Liver (tissue), 3 donors: ENCODE data around the gene LAPTM4A.
"Not testable (repeated sequence)": the region's sequence is repeated elsewhere in the genome, so short reads cannot be mapped to it uniquely, and the experiment has no call there.

Experiments
- GABPA ChIP-seq, 2 donors: IDR thresholded peaks in 1 of 2; conservative IDR thresholded peaks in 1 of 2; 2 replicates each; pipeline ENCODE4 v1.6.1; 2016; ENCODE audit warnings: antibody characterized with exemption in 2 of 2, mild to moderate bottlenecking in 1 of 2, moderate library complexity in 1 of 2
- JUND ChIP-seq, 2 donors: IDR thresholded peaks; 2 replicates each; pipeline ENCODE4 v1.6.1; 2016; ENCODE audit warnings: antibody characterized with exemption in 2 of 2
- NR2F2 ChIP-seq: IDR thresholded peaks from 2 replicates; pipeline ENCODE4 v1.6.1; 2016; ENCODE audit warnings: antibody characterized with exemption
- RAD21 ChIP-seq, 2 donors: IDR thresholded peaks; 2 replicates each; pipeline ENCODE4 v1.6.1; 2016; ENCODE audit warnings: antibody characterized with exemption in 2 of 2, mild to moderate bottlenecking in 2 of 2
- SP1 ChIP-seq: IDR thresholded peaks from 2 replicates; pipeline ENCODE4 v1.6.1; 2018; ENCODE audit warnings: antibody characterized with exemption, mild to moderate bottlenecking
- TAF1 ChIP-seq: conservative IDR thresholded peaks from 2 replicates; pipeline ENCODE4 v1.6.1; 2016; ENCODE audit warnings: antibody characterized with exemption, mild to moderate bottlenecking
- TF ChIP-seq, protein P1 (sequence below): IDR thresholded peaks from 2 replicates; pipeline ENCODE4 v1.6.1; 2016; ENCODE audit warnings: antibody characterized with exemption
- TF ChIP-seq, protein P2 (sequence below): fragments of 150-350 bp; IDR thresholded peaks from 2 replicates; pipeline ENCODE4 v1.5.1; 2017; ENCODE audit warnings: improper control_type of control experiment, low read depth, low read length; ENCODE audit not compliant: missing input control
- TF ChIP-seq, protein P3 (sequence below): IDR thresholded peaks from 2 replicates; pipeline ENCODE4 v1.6.1; 2016; ENCODE audit warnings: antibody characterized with exemption
- TF ChIP-seq, protein P4 (sequence below): IDR thresholded peaks from 2 replicates; pipeline ENCODE4 v1.6.1; 2016; ENCODE audit warnings: antibody characterized with exemption, mild to moderate bottlenecking
- donor health status: healthy.
- donor health status: healthy.

DNA sequence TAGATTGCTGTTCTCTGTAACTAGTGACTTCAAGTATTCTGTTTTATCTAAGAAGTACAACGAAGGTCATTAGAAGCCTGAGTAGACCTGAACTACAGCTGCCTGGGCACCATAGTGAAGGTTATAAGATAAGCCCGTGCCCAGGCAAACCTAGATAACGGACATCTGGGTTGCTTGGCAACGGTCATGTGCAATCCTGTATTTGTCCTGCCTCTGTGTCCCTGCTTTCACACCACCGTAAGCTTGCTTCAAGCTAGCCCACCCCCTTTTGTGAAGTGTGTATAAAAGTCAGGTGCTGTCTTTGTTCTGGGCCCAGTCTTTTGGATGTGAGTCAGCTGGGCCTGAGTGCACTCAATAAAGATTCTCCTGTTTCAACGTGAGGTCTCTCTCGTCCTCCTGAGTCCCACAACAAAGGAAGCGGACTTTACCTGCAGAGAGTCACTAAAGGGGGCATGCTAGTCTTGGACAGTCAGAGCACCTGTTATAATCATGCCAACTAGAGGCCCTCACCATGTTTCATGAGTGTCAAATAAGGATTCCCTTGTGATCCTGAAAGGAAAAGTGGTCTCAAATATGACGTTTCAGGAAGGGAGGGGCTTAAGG, 22.7 kb upstream of the LAPTM4A start:
- TF ChIP-seq, protein P1, sequence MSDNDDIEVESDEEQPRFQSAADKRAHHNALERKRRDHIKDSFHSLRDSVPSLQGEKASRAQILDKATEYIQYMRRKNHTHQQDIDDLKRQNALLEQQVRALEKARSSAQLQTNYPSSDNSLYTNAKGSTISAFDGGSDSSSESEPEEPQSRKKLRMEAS, result not testable (repeated sequence)
- TF ChIP-seq, protein P2, sequence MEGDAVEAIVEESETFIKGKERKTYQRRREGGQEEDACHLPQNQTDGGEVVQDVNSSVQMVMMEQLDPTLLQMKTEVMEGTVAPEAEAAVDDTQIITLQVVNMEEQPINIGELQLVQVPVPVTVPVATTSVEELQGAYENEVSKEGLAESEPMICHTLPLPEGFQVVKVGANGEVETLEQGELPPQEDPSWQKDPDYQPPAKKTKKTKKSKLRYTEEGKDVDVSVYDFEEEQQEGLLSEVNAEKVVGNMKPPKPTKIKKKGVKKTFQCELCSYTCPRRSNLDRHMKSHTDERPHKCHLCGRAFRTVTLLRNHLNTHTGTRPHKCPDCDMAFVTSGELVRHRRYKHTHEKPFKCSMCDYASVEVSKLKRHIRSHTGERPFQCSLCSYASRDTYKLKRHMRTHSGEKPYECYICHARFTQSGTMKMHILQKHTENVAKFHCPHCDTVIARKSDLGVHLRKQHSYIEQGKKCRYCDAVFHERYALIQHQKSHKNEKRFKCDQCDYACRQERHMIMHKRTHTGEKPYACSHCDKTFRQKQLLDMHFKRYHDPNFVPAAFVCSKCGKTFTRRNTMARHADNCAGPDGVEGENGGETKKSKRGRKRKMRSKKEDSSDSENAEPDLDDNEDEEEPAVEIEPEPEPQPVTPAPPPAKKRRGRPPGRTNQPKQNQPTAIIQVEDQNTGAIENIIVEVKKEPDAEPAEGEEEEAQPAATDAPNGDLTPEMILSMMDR, result not testable (repeated sequence)
- TF ChIP-seq RAD21 (IDR thresholded peaks at IDR 0.05); NR2F2; TAF1; SP1; JUND (IDR thresholded peaks at IDR 0.05); GABPA (IDR thresholded peaks at IDR 0.05 in 1 of 2, conservative IDR thresholded peaks at IDR 0.05 in 1 of 2): not testable (repeated sequence)
- TF ChIP-seq, protein P3, sequence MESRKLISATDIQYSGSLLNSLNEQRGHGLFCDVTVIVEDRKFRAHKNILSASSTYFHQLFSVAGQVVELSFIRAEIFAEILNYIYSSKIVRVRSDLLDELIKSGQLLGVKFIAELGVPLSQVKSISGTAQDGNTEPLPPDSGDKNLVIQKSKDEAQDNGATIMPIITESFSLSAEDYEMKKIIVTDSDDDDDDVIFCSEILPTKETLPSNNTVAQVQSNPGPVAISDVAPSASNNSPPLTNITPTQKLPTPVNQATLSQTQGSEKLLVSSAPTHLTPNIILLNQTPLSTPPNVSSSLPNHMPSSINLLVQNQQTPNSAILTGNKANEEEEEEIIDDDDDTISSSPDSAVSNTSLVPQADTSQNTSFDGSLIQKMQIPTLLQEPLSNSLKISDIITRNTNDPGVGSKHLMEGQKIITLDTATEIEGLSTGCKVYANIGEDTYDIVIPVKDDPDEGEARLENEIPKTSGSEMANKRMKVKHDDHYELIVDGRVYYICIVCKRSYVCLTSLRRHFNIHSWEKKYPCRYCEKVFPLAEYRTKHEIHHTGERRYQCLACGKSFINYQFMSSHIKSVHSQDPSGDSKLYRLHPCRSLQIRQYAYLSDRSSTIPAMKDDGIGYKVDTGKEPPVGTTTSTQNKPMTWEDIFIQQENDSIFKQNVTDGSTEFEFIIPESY, result not testable (repeated sequence)
- TF ChIP-seq, protein P4, sequence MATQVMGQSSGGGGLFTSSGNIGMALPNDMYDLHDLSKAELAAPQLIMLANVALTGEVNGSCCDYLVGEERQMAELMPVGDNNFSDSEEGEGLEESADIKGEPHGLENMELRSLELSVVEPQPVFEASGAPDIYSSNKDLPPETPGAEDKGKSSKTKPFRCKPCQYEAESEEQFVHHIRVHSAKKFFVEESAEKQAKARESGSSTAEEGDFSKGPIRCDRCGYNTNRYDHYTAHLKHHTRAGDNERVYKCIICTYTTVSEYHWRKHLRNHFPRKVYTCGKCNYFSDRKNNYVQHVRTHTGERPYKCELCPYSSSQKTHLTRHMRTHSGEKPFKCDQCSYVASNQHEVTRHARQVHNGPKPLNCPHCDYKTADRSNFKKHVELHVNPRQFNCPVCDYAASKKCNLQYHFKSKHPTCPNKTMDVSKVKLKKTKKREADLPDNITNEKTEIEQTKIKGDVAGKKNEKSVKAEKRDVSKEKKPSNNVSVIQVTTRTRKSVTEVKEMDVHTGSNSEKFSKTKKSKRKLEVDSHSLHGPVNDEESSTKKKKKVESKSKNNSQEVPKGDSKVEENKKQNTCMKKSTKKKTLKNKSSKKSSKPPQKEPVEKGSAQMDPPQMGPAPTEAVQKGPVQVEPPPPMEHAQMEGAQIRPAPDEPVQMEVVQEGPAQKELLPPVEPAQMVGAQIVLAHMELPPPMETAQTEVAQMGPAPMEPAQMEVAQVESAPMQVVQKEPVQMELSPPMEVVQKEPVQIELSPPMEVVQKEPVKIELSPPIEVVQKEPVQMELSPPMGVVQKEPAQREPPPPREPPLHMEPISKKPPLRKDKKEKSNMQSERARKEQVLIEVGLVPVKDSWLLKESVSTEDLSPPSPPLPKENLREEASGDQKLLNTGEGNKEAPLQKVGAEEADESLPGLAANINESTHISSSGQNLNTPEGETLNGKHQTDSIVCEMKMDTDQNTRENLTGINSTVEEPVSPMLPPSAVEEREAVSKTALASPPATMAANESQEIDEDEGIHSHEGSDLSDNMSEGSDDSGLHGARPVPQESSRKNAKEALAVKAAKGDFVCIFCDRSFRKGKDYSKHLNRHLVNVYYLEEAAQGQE, result not testable (repeated sequence)
